ENCODE results near the gene DENND6B.
"Not testable (repeated sequence)": the region's sequence is repeated elsewhere in the genome, so short reads cannot be mapped to it uniquely, and the experiment has no call there.

DENND6B gene

GRCh38 chr22:50326956-50327710 lies at the start of gene DENND6B:
Gene DENND6B, minus strand, starts transcription at chr22:50327012. Its CDS starts 24 bp downstream, at chr22:50326988.
- peak; percentile 90 for DNase-seq

- no peak for DNase-seq
Observed at GRCh38 chr22:50376085-50376651, 49.4 kb upstream of the DENND6B start.

- no peak for DNase-seq
Observed at GRCh38 chr22:50371101-50371648, 44.4 kb upstream of the DENND6B start.

GRCh38 chr22:50367778-50368500 lies 41.1 kb upstream of the DENND6B start:
- DNase-seq: no peak

GRCh38 chr22:50363803-50364194 lies 37.0 kb upstream of the DENND6B start:
- DNase-seq: not testable (repeated sequence)

GRCh38 chr22:50363166-50363802 lies 36.5 kb upstream of the DENND6B start:
- no peak for DNase-seq

- DNase-seq: no peak
Observed at GRCh38 chr22:50361688-50362087, 34.9 kb upstream of the DENND6B start.

- DNase-seq: no peak
Observed at GRCh38 chr22:50361222-50361621, 34.4 kb upstream of the DENND6B start.

- no peak for DNase-seq
Observed at GRCh38 chr22:50360578-50360977, 33.8 kb upstream of the DENND6B start.

- DNase-seq: no peak
Observed at GRCh38 chr22:50357756-50358155, 30.9 kb upstream of the DENND6B start.

- no peak for DNase-seq
Observed at GRCh38 chr22:50357222-50357621, 30.4 kb upstream of the DENND6B start.

GRCh38 chr22:50356186-50356585 lies 29.4 kb upstream of the DENND6B start:
- no peak for DNase-seq

GRCh38 chr22:50348058-50348457 lies 21.2 kb upstream of the DENND6B start:
- no peak for DNase-seq

GRCh38 chr22:50347157-50347556 lies 20.3 kb upstream of the DENND6B start:
- no peak for DNase-seq

GRCh38 chr22:50346470-50346869 lies 19.7 kb upstream of the DENND6B start:
- no peak for DNase-seq

GRCh38 chr22:50343541-50343935 lies 16.7 kb upstream of the DENND6B start:
- no peak for DNase-seq

GRCh38 chr22:50342651-50343540 lies 16.1 kb upstream of the DENND6B start, which contains the start of gene PPP6R2:
Gene PPP6R2, plus strand, starts transcription at chr22:50343327. Its CDS starts 50,582 bp downstream, at chr22:50393909.
- peak; percentile 88 for DNase-seq

- peak; percentile 90 for DNase-seq
Observed at GRCh38 chr22:50341977-50342650, 15.3 kb upstream of the DENND6B start.

GRCh38 chr22:50339945-50340879 lies 13.4 kb upstream of the DENND6B start:
- DNase-seq: no peak

GRCh38 chr22:50338860-50339462 lies 12.1 kb upstream of the DENND6B start:
- no peak for DNase-seq

Data from right hindlimb (tissue), 1 donor.